ENCODE measurements around the gene MFAP5. TPM values are rescaled to one million over a fixed set of nuclear protein-coding genes. Genes with fewer than 3 reads are reported as not detected.

MFAP5 gene
- polyA plus RNA-seq, 1 of the 3 experiments (the other 2 are of a cell fraction): 19.1 TPM

- TF ChIP-seq, protein P1, sequence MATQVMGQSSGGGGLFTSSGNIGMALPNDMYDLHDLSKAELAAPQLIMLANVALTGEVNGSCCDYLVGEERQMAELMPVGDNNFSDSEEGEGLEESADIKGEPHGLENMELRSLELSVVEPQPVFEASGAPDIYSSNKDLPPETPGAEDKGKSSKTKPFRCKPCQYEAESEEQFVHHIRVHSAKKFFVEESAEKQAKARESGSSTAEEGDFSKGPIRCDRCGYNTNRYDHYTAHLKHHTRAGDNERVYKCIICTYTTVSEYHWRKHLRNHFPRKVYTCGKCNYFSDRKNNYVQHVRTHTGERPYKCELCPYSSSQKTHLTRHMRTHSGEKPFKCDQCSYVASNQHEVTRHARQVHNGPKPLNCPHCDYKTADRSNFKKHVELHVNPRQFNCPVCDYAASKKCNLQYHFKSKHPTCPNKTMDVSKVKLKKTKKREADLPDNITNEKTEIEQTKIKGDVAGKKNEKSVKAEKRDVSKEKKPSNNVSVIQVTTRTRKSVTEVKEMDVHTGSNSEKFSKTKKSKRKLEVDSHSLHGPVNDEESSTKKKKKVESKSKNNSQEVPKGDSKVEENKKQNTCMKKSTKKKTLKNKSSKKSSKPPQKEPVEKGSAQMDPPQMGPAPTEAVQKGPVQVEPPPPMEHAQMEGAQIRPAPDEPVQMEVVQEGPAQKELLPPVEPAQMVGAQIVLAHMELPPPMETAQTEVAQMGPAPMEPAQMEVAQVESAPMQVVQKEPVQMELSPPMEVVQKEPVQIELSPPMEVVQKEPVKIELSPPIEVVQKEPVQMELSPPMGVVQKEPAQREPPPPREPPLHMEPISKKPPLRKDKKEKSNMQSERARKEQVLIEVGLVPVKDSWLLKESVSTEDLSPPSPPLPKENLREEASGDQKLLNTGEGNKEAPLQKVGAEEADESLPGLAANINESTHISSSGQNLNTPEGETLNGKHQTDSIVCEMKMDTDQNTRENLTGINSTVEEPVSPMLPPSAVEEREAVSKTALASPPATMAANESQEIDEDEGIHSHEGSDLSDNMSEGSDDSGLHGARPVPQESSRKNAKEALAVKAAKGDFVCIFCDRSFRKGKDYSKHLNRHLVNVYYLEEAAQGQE (IDR thresholded peaks at IDR 0.05; ENCODE audit: low read depth, low read length): no peak
- TF ChIP-seq RCOR1 (IDR thresholded peaks at IDR 0.05; ENCODE audit: low read length): no peak
These were observed 3.1 kb upstream of the MFAP5 start (continued) for GRCh38 chr12:8665759-8666158.

GRCh38 chr12:8664228-8664913 lies 1.7 kb upstream of the MFAP5 start:
- POLR2A ChIA-PET: no interaction called here

GRCh38 chr12:8661751-8662150 lies 875 bp downstream of the MFAP5 start:
- Histone ChIP-seq H3K9me3 (no peaks in the 10 kb centered on the region), H3K27ac (ENCODE audit: low read depth in 2 of 2, low read length in 1 of 2) (no peak overlapping the region), H3K4me3 (ENCODE audit: low read depth in 2 of 2, low read length in 1 of 2) (no peak overlapping the region), H4K20me1 (ENCODE audit: insufficient read depth) (no peaks in the 10 kb centered on the region), H3K27me3 (ENCODE audit: insufficient read depth) (no peaks in the 10 kb centered on the region; the same call in 1 of the 2 replicates), H3K79me2 (ENCODE audit: insufficient read depth) (no peaks in the 10 kb centered on the region), H3K36me3 (replicated peaks in 1 of 2; ENCODE audit: control insufficient read depth in 1 of 2, insufficient read depth in 2 of 2, low read length in 1 of 2) (no peaks in the 10 kb centered on the region), H3K9me2 (no peaks in the 10 kb centered on the region), H2AFZ (ENCODE audit: low read depth) (no peak overlapping the region), H3K9ac (no peak overlapping the region), H3K4me2 (no peak overlapping the region), H3F3A (replicated peaks; ENCODE audit: insufficient read depth) (no peaks in the 10 kb centered on the region), H3K4me1 (ENCODE audit: control insufficient read depth in 1 of 2, insufficient read depth in 2 of 2, low read depth in 1 of 2, low read length in 1 of 2) (no peaks in the 10 kb centered on the region)
- CTCF ChIA-PET: interaction anchor here (1.2 to 2.0 kb wide), 6 partner anchors 14 to 388 kb away, joined by 3 to 10 read pairs (median 4); no protein-coding TSS in a partner anchor
- POLR2A ChIA-PET: no interaction called here
- TF ChIP-seq CHD2 (IDR thresholded peaks at IDR 0.05; ENCODE audit: low read length, partially characterized antibody) (no peak), FOXM1 (IDR thresholded peaks at IDR 0.05; ENCODE audit: low read depth) (no peak), EP300 (IDR thresholded peaks at IDR 0.05; ENCODE audit: borderline replicate concordance in 1 of 2, low read depth in 1 of 2, low read length in 1 of 2) (no peak), NRF1 (IDR thresholded peaks at IDR 0.05; ENCODE audit: low read depth, low read length) (no peak)
- 24% methylated on average over 3 of the region's 3 CpGs for WGBS (ENCODE audit: low lambda C conversion rate)
- no peak for DNase-seq

More at GRCh38 chr12:8664228-8664913, 1.7 kb upstream of the MFAP5 start:
- Histone ChIP-seq H3K4me1 (ENCODE audit: control insufficient read depth in 1 of 2, insufficient read depth in 2 of 2, low read depth in 1 of 2, low read length in 1 of 2) (no peaks in the 10 kb centered on the region), H3K4me2 (no peak overlapping the region), H3F3A (replicated peaks; ENCODE audit: insufficient read depth) (no peaks in the 10 kb centered on the region), H3K79me2 (ENCODE audit: insufficient read depth) (no peaks in the 10 kb centered on the region), H3K9me3 (no peaks in the 10 kb centered on the region), H3K4me3 (ENCODE audit: low read depth in 2 of 2, low read length in 1 of 2) (no peak overlapping the region), H3K9ac (no peak overlapping the region), H3K27ac (ENCODE audit: low read depth in 2 of 2, low read length in 1 of 2) (no peak overlapping the region), H3K9me2 (no peaks in the 10 kb centered on the region), H2AFZ (ENCODE audit: low read depth) (no peak overlapping the region), H4K20me1 (ENCODE audit: insufficient read depth) (no peaks in the 10 kb centered on the region), H3K36me3 (replicated peaks in 1 of 2; ENCODE audit: control insufficient read depth in 1 of 2, insufficient read depth in 2 of 2, low read length in 1 of 2) (no peaks in the 10 kb centered on the region), H3K27me3 (ENCODE audit: insufficient read depth) (no peaks in the 10 kb centered on the region; the same call in 1 of the 2 replicates)
- DNase-seq: no peak
- 24% methylated on average over 5 of the region's 5 CpGs for WGBS (ENCODE audit: low lambda C conversion rate)
- CTCF ChIA-PET: interaction anchor here (0.6 kb wide), 1 partner anchor 226 kb away, joined by 3 read pairs; no protein-coding TSS in a partner anchor
- TF ChIP-seq GABPA (IDR thresholded peaks at IDR 0.05; ENCODE audit: low read depth) (no peak), RXRA (IDR thresholded peaks at IDR 0.05; ENCODE audit: borderline replicate concordance, low read depth) (no peak), MEF2A (IDR thresholded peaks at IDR 0.05; ENCODE audit: borderline replicate concordance, low read depth) (no peak), USF2 (IDR thresholded peaks at IDR 0.05; ENCODE audit: borderline replicate concordance, low read depth, low read length) (no peak)
